H1 (cell line): ENCODE results near the gene SPOCK3. TPM values are rescaled to one million over a fixed set of nuclear protein-coding genes. Genes with fewer than 3 reads are reported as not detected.

Source experiments
- CTCF ChIA-PET: fragments of 300-600 bp; sonication (Branson Sonifier 250); formaldehyde crosslinking; loops from one replicate; lab custom pipeline; 2021; ENCODE audit not compliant: partially characterized antibody; lab: Charles Lee
- POLR2A ChIA-PET: fragments of 300-600 bp; sonication (Branson Sonifier 250); formaldehyde crosslinking; loops from one replicate; lab custom pipeline; 2021; ENCODE audit warnings: inconsistent platforms; ENCODE audit not compliant: partially characterized antibody; lab: Charles Lee
- DNase-seq, 2 experiments: peaks; one replicate each; pipeline versions ENCODE4 v3.0.0 to v3.0.0-alpha.2; 2010 to 2022; ENCODE audit warnings: low spot score in 2 of 2, low read depth in 1 of 2, mixed read lengths in 1 of 2
- FAIRE-seq: peaks from 2 replicates; lab custom pipeline; 2011; peaks lifted over from hg19 to GRCh38; lab: Jason Lieb, UNC
- H2AFZ ChIP-seq: 2 replicates; pipeline ENCODE4 v1.8.1; 2012; ENCODE audit warnings: low read length, inconsistent platforms
- H2AK5ac ChIP-seq: 2 replicates; pipeline ENCODE4 v1.6.1; 2013; ENCODE audit warnings: low read depth, low read length
- H2BK120ac ChIP-seq: replicated peaks from 2 replicates; pipeline ENCODE3; 2013; ENCODE audit warnings: low read depth, low read length, inconsistent platforms
- H2BK12ac ChIP-seq: 2 replicates; pipeline ENCODE4 v1.6.1; 2013; ENCODE audit warnings: low read depth, low read length
- H2BK15ac ChIP-seq: 2 replicates; pipeline ENCODE4 v1.6.1; 2013; ENCODE audit warnings: low read length
- H2BK20ac ChIP-seq: 2 replicates; pipeline ENCODE4 v1.6.1; 2013; ENCODE audit warnings: low read length
- H2BK5ac ChIP-seq: 2 replicates; pipeline ENCODE4 v1.6.1; 2013; ENCODE audit warnings: low read depth, low read length
- H3K14ac ChIP-seq: 2 replicates; pipeline ENCODE4 v1.6.1; 2013; ENCODE audit warnings: inconsistent platforms; ENCODE audit not compliant: insufficient read length
- H3K18ac ChIP-seq: 2 replicates; pipeline ENCODE4 v1.6.1; 2013; ENCODE audit warnings: low read length; ENCODE audit errors: extremely low read depth
- H3K23ac ChIP-seq: 2 replicates; pipeline ENCODE4 v1.6.1; 2013; ENCODE audit warnings: inconsistent platforms; ENCODE audit not compliant: insufficient read length
- H3K23me2 ChIP-seq: 2 replicates; pipeline ENCODE4 v1.6.1; 2013; ENCODE audit warnings: low read depth, low read length
- H3K27ac ChIP-seq: 2 replicates; pipeline ENCODE4 v1.6.1; 2011; ENCODE audit warnings: low read depth, low read length, inconsistent platforms
- H3K27me3 ChIP-seq, 4 experiments: replicated peaks in 1 of 4; 1 replicate in 1 of 4; 2 replicates in 3 of 4; pipeline versions ENCODE4 v1.6.1 to v1.8.1; 2011 to 2013; ENCODE audit warnings: low read length in 3 of 4, mild to moderate bottlenecking in 3 of 4, inconsistent platforms in 2 of 4, mixed read lengths in 2 of 4, moderate library complexity in 1 of 4; ENCODE audit not compliant: control insufficient read depth in 3 of 4, insufficient read depth in 3 of 4; ENCODE audit errors: extremely low read depth in 1 of 4
- H3K36me3 ChIP-seq, 4 experiments: 2 replicates each; pipeline versions ENCODE4 v1.6.1 to v1.8.1; 2011 to 2013; ENCODE audit warnings: mild to moderate bottlenecking in 4 of 4, low read length in 3 of 4, moderate library complexity in 2 of 4, control low read depth in 1 of 4, inconsistent platforms in 1 of 4; ENCODE audit not compliant: insufficient read depth in 4 of 4, control insufficient read depth in 2 of 4
- H3K4ac ChIP-seq: replicated peaks from 2 replicates; pipeline ENCODE3; 2013; ENCODE audit warnings: low read length, low read depth, mixed read lengths, inconsistent platforms; ENCODE audit not compliant: insufficient read length
- H3K4me1 ChIP-seq, 4 experiments: replicated peaks in 1 of 4; 1 replicate in 1 of 4; 2 replicates in 3 of 4; pipeline versions ENCODE4 v1.6.1 to v1.8.1; 2011 to 2013; ENCODE audit warnings: low read length in 3 of 4, inconsistent platforms in 2 of 4, mixed read lengths in 1 of 4; ENCODE audit not compliant: insufficient read depth in 4 of 4, control insufficient read depth in 3 of 4
- H3K4me2 ChIP-seq, 2 experiments: 2 replicates each; pipeline versions ENCODE4 v1.6.1 to v1.8.1; 2011 to 2013; ENCODE audit warnings: low read depth in 2 of 2, low read length in 2 of 2, control low read depth in 1 of 2, inconsistent platforms in 1 of 2, mild to moderate bottlenecking in 1 of 2; ENCODE audit not compliant: insufficient read depth in 1 of 2
- H3K4me3 ChIP-seq, 4 experiments: fragments of 200-600, 300-600 bp in 1 of 4; sonication (generic), shearing (Covaris generic), sonication (Bioruptor Twin) in 1 of 4; 2 replicates each; pipeline versions ENCODE4 v1.5.1 to v1.8.1; 2011 to 2016; ENCODE audit warnings: low read length in 4 of 4, low read depth in 3 of 4, control low read depth in 2 of 4, inconsistent platforms in 2 of 4, mild to moderate bottlenecking in 2 of 4, mixed read lengths in 1 of 4, moderate library complexity in 1 of 4; ENCODE audit not compliant: insufficient read depth in 2 of 4; ENCODE audit errors: extremely low read depth in 1 of 4
- H3K56ac ChIP-seq: replicated peaks from 2 replicates; pipeline ENCODE3; 2013; ENCODE audit warnings: low read depth, mild to moderate bottlenecking, mixed read lengths, low read length, inconsistent platforms; ENCODE audit not compliant: insufficient read length
- H3K79me1 ChIP-seq: 2 replicates; pipeline ENCODE4 v1.6.1; 2013; ENCODE audit warnings: low read depth, low read length, control low read depth
- H3K79me2 ChIP-seq, 2 experiments: 2 replicates each; pipeline versions ENCODE4 v1.6.1 to v1.8.1; 2012 to 2013; ENCODE audit warnings: low read length in 2 of 2, mild to moderate bottlenecking in 2 of 2, inconsistent platforms in 1 of 2; ENCODE audit not compliant: insufficient read depth in 2 of 2, control insufficient read depth in 1 of 2
- H3K9ac ChIP-seq, 4 experiments: replicated peaks in 1 of 4; 1 replicate in 1 of 4; 2 replicates in 3 of 4; pipeline versions ENCODE4 v1.6.1 to v1.8.1; 2011 to 2013; ENCODE audit warnings: low read depth in 3 of 4, low read length in 3 of 4, control low read depth in 2 of 4, mild to moderate bottlenecking in 2 of 4, moderate library complexity in 2 of 4, inconsistent platforms in 1 of 4; ENCODE audit errors: extremely low read depth in 1 of 4
- H3K9me3 ChIP-seq, 2 experiments: 2 replicates each; pipeline versions ENCODE4 v1.6.1 to v1.8.1; 2012 to 2013; ENCODE audit warnings: mild to moderate bottlenecking in 2 of 2, moderate library complexity in 2 of 2, control low read depth in 1 of 2, inconsistent platforms in 1 of 2, low read depth in 1 of 2, low read length in 1 of 2, mixed read lengths in 1 of 2; ENCODE audit not compliant: insufficient read depth in 2 of 2
- H4K20me1 ChIP-seq, 2 experiments: replicated peaks in 1 of 2; 2 replicates each; pipeline versions ENCODE3 to v1.8.1; 2011 to 2013; ENCODE audit warnings: inconsistent platforms in 2 of 2, low read length in 2 of 2, mild to moderate bottlenecking in 1 of 2; ENCODE audit not compliant: insufficient read depth in 2 of 2, control insufficient read depth in 1 of 2
- H4K5ac ChIP-seq: 2 replicates; pipeline ENCODE4 v1.6.1; 2013; ENCODE audit warnings: low read length, low read depth, mixed read lengths, inconsistent platforms; ENCODE audit not compliant: insufficient read length
- H4K8ac ChIP-seq: 2 replicates; pipeline ENCODE4 v1.8.0; 2013; ENCODE audit warnings: mild to moderate bottlenecking, moderate library complexity, low read length, inconsistent platforms; ENCODE audit not compliant: insufficient read depth; ENCODE audit errors: extremely low read depth
- H4K91ac ChIP-seq: replicated peaks from 2 replicates; pipeline ENCODE3; 2013; ENCODE audit warnings: low read length, mixed read lengths, inconsistent platforms; ENCODE audit not compliant: insufficient read length
- WGBS, 2 experiments: shearing (Covaris generic) in 1 of 2; methylation state at CpG; one replicate each; pipeline versions ENCODE4 v1.1.6 to v1.1.7; 2013 to 2015; ENCODE audit warnings: low lambda C conversion rate in 2 of 2, mixed read lengths in 2 of 2, inconsistent platforms in 1 of 2, low coverage in 1 of 2, missing lambda C conversion rate in 1 of 2; ENCODE audit not compliant: insufficient replicate concordance in 2 of 2, insufficient coverage in 1 of 2, insufficient read length in 1 of 2; ENCODE audit errors: extremely low coverage in 1 of 2, missing lambda C conversion rate in 1 of 2; 5-methylcytosine and 5-hydroxymethylcytosine counted together
- polyA plus RNA-seq, 7 experiments: library from polyadenylated mRNA; depleted of rRNA in 3 of 7; stranded (reverse) in 5 of 7; unstranded in 2 of 7; fragments of >200 nt in 5 of 7; fragments of 200-250 nt in 2 of 7; gene quantifications; 1 replicate in 5 of 7; 2 replicates in 1 of 7; 4 replicates in 1 of 7; pipeline versions ENCODE4 v1.2.1 to v1.2.3, GENCODE V29; 2011 to 2013; ENCODE audit warnings: missing spikeins in 2 of 7, mixed read lengths in 2 of 7
- total RNA-seq: library from RNA; stranded (reverse); fragmentation: NEBNext Ultra II Directional; extraction: Animal tissue kit (Norgen Biotek cat#: 25700); gene quantifications from 2 replicates; pipeline ENCODE4 v1.2.1, GENCODE V29; 2021

SPOCK3 gene
- total and polyA plus RNA-seq, 2 of the 8 experiments (the other 6 are each of a cell fraction or from before 2014, with no cell fraction given), result 0.14 to 0.60 TPM

DNA sequence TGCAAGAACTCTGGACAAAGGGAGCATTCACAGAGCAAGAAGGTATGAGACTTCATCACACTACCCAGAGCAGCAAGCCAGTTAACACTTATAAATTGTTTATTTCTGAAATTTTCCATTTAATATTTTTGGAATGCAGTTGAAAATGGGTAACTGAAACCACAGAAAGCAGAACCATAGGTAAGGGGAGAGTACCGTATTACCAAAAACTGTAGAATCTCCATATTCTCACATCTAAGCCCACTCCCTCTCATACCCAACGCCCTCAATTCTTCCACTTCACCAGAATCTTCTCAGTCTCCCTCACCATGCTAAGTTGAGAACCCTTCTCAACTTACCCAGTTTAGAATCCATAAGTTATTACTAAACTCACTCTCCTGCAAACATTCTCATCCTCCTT is 277.8 kb downstream of the SPOCK3 start:
- Histone ChIP-seq H2BK5ac (no peak overlapping the region), H3K23me2 (no peaks in the 10 kb centered on the region), H3K23ac (no peak overlapping the region), H3K56ac (no peak overlapping the region), H2AK5ac (no peak overlapping the region), H3K27me3 (peaks cover 0 to 2% (median 0%) of the 10 kb centered on the region in 4 experiments; a peak in 1 of 7 replicates), H3K79me1 (no peaks in the 10 kb centered on the region), H3K79me2 (no peaks in the 10 kb centered on the region), H2BK20ac (no peak overlapping the region), H2BK15ac (no peak overlapping the region), H3K14ac (no peak overlapping the region), H3K36me3 (no peaks in the 10 kb centered on the region), H3K4ac (no peak overlapping the region), H2BK12ac (no peak overlapping the region), H3K4me2 (no peak overlapping the region), H4K5ac (no peak overlapping the region), H3K18ac (no peak overlapping the region), H3K27ac (no peak overlapping the region), H3K9ac (no peak overlapping the region), H3K4me3 (no peak overlapping the region), H4K20me1 (no peaks in the 10 kb centered on the region), H3K4me1 (no peaks in the 10 kb centered on the region), H4K8ac (no peak overlapping the region), H2BK120ac (no peak overlapping the region), H4K91ac (no peak overlapping the region), H2AFZ (no peak overlapping the region), H3K9me3 (no peaks in the 10 kb centered on the region)
- FAIRE-seq (no peak), DNase-seq (no peak)
- POLR2A ChIA-PET, result no interaction called here
- WGBS, 2 experiments, result 96 to 100% methylated on average over 1 to 2 of the region's 2 CpGs
- CTCF ChIA-PET, result interaction anchor here (0.5 kb wide), 1 partner anchor 82 kb away, joined by 3 read pairs; no protein-coding TSS in a partner anchor
